ENCODE measurements around the gene RTBDN.
"Not testable (repeated sequence)": the region's sequence is repeated elsewhere in the genome, so short reads cannot be mapped to it uniquely, and the experiment has no call there.

RTBDN gene

DNA sequence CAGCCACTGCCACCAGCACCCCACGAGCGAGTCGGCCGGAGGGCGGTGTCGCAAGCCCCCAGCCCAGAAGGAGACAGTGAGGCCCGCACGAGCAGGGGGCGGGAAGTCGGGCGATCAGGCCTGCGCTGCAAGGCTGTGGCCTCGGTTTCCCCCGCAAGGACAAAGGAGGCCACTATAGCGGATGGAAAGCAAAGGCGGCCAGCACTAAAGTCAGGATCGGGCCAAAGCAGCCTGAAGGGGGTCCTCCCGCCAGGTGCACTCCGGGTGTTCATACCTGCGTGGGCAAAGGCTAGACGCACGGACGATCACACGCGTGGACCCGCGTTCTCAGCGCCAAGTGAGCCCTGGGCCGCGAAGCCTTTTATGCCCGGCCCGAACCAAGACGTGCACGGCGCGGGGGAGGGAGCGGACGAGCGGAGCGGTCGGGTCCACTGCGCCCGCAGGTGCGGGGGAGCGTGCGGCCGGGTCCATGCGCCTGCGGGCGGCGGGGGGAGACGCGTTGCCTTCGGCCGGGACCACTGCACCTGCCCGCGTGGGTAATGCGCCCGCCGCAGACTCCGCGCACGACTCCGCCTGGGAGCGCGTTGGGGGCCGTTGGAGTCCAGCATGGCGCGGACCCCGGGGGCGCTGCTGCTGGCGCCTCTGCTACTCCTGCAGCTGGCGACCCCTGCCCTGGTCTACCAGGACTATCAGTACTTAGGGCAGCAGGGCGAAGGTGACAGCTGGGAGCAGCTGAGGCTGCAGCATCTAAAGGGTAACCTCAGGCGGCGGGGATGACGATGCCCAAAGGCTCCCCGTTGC is 32.7 kb downstream of the RTBDN start, which contains the start of the genes PRDX2 and THSD8:
TSS of gene PRDX2 (minus strand) at position 335 of the 801 bp plus-strand sequence. CDS start 539 bp downstream, outside the sequence.
TSS of gene THSD8 (plus strand) at position 604 of the 801 bp plus-strand sequence. CDS start at position 607, 3 bp downstream.
- peak; percentile 71 for DNase-seq (ENCODE audit: low read depth, low spot score)
- TF ChIP-seq, protein P1, sequence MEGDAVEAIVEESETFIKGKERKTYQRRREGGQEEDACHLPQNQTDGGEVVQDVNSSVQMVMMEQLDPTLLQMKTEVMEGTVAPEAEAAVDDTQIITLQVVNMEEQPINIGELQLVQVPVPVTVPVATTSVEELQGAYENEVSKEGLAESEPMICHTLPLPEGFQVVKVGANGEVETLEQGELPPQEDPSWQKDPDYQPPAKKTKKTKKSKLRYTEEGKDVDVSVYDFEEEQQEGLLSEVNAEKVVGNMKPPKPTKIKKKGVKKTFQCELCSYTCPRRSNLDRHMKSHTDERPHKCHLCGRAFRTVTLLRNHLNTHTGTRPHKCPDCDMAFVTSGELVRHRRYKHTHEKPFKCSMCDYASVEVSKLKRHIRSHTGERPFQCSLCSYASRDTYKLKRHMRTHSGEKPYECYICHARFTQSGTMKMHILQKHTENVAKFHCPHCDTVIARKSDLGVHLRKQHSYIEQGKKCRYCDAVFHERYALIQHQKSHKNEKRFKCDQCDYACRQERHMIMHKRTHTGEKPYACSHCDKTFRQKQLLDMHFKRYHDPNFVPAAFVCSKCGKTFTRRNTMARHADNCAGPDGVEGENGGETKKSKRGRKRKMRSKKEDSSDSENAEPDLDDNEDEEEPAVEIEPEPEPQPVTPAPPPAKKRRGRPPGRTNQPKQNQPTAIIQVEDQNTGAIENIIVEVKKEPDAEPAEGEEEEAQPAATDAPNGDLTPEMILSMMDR (IDR thresholded peaks at IDR 0.05; ENCODE audit: low read depth, low read length): peak; percentile 6
- in situ Hi-C loops (cut with HindIII; ENCODE audit: low sequenced_read_pairs): no loop called here
- peak within 1 kb of the TSS; percentile 87 for H3K4me3 ChIP-seq (ENCODE audit: low read depth, low read length)

DNA sequence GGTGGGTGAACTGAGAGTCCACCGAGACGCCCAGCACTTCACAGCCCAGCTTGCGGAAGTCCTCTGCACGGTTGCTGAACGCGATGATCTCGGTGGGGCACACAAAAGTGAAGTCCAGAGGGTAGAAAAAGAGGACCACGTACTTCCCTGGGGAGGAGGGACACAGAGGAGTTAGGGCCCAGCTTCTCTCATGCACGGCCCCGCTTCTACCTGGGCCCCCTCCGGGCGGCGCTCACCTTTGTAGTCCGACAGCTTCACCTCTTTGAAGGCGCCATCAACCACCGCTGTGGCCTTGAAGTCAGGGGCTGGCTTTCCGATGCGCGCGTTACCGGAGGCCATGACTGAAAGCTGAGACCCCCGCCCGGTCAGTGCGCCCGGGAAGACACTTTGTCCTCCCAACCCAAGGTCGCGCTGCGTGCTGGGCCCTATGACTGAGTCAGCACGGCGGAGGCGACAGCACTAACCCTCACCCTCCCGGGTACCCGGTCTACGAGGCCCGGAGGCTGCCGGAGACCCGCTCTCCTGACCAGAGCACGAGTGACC is 33.4 kb downstream of the RTBDN start:
- in situ Hi-C loops (cut with HindIII; ENCODE audit: low sequenced_read_pairs): no loop called here
- H3K4me3 ChIP-seq (ENCODE audit: low read depth, low read length): peak overlapping the region; percentile 87
- no peak for DNase-seq (ENCODE audit: low read depth, low spot score)

DNA sequence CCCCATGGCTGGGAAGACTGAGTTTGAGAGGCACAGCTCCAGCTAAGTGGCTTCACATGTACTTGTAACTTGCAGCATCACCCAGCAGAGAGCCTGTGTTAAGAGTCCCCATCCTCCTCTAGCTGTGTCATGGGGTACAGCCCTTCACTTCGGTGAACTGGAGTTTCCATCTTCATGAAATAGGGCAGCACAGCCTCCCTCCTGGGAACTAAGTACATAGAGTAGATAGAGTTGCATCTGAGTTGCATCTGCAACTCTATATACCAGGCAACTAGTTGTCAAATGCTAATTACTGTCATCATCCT is 34.0 kb downstream of the RTBDN start:
- TF ChIP-seq, protein P1 (IDR thresholded peaks at IDR 0.05; ENCODE audit: low read depth, low read length): no peak
- in situ Hi-C loops (cut with HindIII; ENCODE audit: low sequenced_read_pairs): no loop called here
- peak overlapping the region; percentile 87 for H3K4me3 ChIP-seq (ENCODE audit: low read depth, low read length)
- no peak for DNase-seq (ENCODE audit: low read depth, low spot score)

More for the DNA sequence above, 33.4 kb downstream of the RTBDN start:
- TF ChIP-seq, protein P1 (IDR thresholded peaks at IDR 0.05; ENCODE audit: low read depth, low read length): no peak

DNA sequence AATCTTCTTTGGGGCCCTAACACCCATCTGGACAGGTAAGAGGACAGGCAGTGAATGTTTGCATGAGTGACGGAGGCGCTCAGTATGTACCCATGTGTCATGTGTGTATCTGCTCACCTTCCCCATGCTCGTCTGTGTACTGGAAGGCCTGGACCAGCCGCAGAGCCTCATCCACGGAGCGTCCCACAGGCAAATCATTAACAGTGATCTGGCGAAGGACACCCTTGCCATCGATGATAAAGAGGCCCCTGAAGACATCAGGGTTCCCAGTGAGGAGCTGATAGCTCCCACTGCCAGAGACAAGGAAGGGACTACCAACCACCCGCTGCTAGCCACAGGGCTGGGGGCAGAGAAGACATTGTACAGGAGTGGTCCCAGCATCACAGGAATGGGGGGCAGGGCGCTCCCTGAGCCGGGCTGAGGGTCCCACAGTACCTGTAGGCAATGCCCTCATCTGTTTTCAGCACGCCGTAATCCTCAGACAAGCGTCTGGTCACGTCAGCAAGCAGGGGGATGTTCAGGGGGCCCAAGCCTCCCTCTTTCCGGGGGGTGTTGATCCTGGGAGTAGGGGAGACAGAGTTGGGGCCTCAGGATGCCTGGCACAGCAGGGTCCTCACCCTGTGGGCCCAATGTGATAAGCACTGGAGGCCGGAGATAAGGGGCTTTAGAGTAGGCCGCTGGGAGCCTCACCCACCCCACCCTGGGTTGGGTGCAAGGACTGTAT is 34.5 kb downstream of the RTBDN start:
- in situ Hi-C loops (cut with HindIII; ENCODE audit: low sequenced_read_pairs): no loop called here
- no peak for DNase-seq (ENCODE audit: low read depth, low spot score)
- no peak overlapping the region for H3K4me3 ChIP-seq (ENCODE audit: low read depth, low read length)
- TF ChIP-seq, protein P1 (IDR thresholded peaks at IDR 0.05; ENCODE audit: low read depth, low read length): no peak

DNA sequence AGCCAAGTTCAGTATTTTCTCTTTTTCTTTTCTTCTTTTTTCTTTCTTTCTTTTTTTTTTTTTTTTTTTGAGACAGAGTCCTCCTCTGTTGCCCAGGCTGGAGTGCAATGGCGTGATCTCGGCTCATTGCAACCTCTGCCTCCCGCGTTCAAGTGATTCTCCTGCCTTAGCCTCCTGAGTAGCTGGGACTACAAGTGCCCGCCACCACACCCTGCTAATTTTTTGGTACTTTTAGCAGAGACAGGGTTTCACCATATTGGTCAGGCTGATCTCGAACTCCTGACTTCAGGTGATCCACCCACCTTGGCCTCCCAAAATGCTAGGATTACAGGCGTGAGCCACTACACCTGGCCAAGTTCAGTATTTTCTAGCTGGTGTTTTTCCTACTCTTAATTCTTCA is 36.8 kb downstream of the RTBDN start:
- DNase-seq (ENCODE audit: low read depth, low spot score); H3K4me3 ChIP-seq (ENCODE audit: low read depth, low read length); in situ Hi-C loops (cut with HindIII; ENCODE audit: low sequenced_read_pairs): not testable (repeated sequence)

DNA sequence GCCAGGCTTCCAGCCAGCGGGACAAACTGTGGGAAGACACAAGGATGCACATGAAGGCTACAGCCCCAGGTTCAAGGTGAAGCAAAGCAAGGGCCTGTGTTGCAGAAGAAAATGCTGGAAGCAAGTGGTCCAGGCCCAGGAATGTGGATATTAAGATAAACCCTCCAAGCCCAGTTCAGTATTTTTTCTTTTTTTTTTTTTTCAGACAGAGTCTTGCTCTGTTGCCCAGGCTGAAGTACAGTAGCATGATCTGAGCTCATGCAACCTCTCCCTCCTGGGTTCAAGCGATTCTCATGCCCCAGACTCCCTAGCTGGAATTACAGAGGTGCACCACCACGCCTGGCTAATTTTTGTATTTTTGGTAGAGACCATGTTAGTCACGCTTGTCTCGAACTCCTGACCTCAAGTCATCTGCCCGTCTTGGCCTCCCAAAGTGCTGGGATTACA is 37.2 kb downstream of the RTBDN start:
- DNase-seq (ENCODE audit: low read depth, low spot score): no peak
- TF ChIP-seq, protein P1 (IDR thresholded peaks at IDR 0.05; ENCODE audit: low read depth, low read length): no peak
- no peak overlapping the region for H3K4me3 ChIP-seq (ENCODE audit: low read depth, low read length)
- in situ Hi-C loops (cut with HindIII; ENCODE audit: low sequenced_read_pairs): no loop called here

Measured in astrocyte of the spinal cord (primary cell).